Kasumi-1 (cell line): ENCODE results near the gene OR8B4.
"Not testable (repeated sequence)": the region's sequence is repeated elsewhere in the genome, so short reads cannot be mapped to it uniquely, and the experiment has no call there.

ENCODE experiments used
- DNase-seq, 2 experiments: peaks; one replicate each; lab custom pipeline; 2025; lab: John Stamatoyannopoulos, UW

OR8B4 gene

GRCh38 chr11:124424384-124424921 is at the start of gene OR8B4:
Gene OR8B4 (minus strand): TSS chr11:124424871. CDS start chr11:124424871, 0 bp downstream.
- no peak for DNase-seq

GRCh38 chr11:124474079-124474478 is 49.4 kb upstream of the OR8B4 start:
- DNase-seq, result no peak

- no peak for DNase-seq
These were observed 48.8 kb upstream of the OR8B4 start for GRCh38 chr11:124473476-124473875.

GRCh38 chr11:124470561-124471227 is 46.0 kb upstream of the OR8B4 start:
- DNase-seq, result no peak

GRCh38 chr11:124467381-124467927 is 42.8 kb upstream of the OR8B4 start:
- no peak for DNase-seq

- no peak for DNase-seq
These were observed 40.7 kb upstream of the OR8B4 start for GRCh38 chr11:124465368-124465767.

GRCh38 chr11:124463990-124464389 is 39.3 kb upstream of the OR8B4 start:
- DNase-seq, result no peak

- DNase-seq, result no peak
These were observed 38.7 kb upstream of the OR8B4 start for GRCh38 chr11:124463324-124463723.

- DNase-seq, result peak in 1 of 2 experiments; percentile 0
These were observed 35.8 kb upstream of the OR8B4 start for GRCh38 chr11:124460459-124460858.

GRCh38 chr11:124459379-124459778 is 34.7 kb upstream of the OR8B4 start:
- not testable (repeated sequence) for DNase-seq

- no peak for DNase-seq
These were observed 29.9 kb upstream of the OR8B4 start for GRCh38 chr11:124454552-124454951.

GRCh38 chr11:124446916-124447315 is 22.2 kb upstream of the OR8B4 start:
- no peak for DNase-seq

GRCh38 chr11:124445646-124446150 is 21.0 kb upstream of the OR8B4 start, which contains the start of gene OR8B8:
Gene OR8B8 (minus strand): TSS chr11:124445696. CDS start chr11:124441085, 4,611 bp downstream.
- DNase-seq, result no peak

- DNase-seq, result no peak
These were observed 18.2 kb upstream of the OR8B4 start for GRCh38 chr11:124442847-124443246.

- no peak for DNase-seq
These were observed 17.8 kb upstream of the OR8B4 start for GRCh38 chr11:124442442-124442841.

GRCh38 chr11:124441519-124441918 is 16.8 kb upstream of the OR8B4 start:
- DNase-seq, result no peak

- DNase-seq, result no peak
These were observed 16.4 kb upstream of the OR8B4 start for GRCh38 chr11:124441081-124441480.

- DNase-seq, result no peak
These were observed 15.9 kb upstream of the OR8B4 start for GRCh38 chr11:124440608-124441007.

GRCh38 chr11:124434699-124435098 is 10.0 kb upstream of the OR8B4 start:
- DNase-seq, result no peak

GRCh38 chr11:124429599-124429998 is 4.9 kb upstream of the OR8B4 start:
- DNase-seq, result no peak

- no peak for DNase-seq
These were observed 3.6 kb downstream of the OR8B4 start for GRCh38 chr11:124421043-124421442.

GRCh38 chr11:124415356-124415923 is 9.2 kb downstream of the OR8B4 start:
- DNase-seq, result peak; percentile 29 to 34

GRCh38 chr11:124409906-124410305 is 14.8 kb downstream of the OR8B4 start:
- no peak for DNase-seq
